ENCODE measurements around the gene HMGB1. TPM values are rescaled to one million over a fixed set of nuclear protein-coding genes. Genes with fewer than 3 reads are reported as not detected.

HMGB1 gene
- total RNA-seq, 4 donors from 2014 or later: 169 to 229 (median 218) TPM

DNA sequence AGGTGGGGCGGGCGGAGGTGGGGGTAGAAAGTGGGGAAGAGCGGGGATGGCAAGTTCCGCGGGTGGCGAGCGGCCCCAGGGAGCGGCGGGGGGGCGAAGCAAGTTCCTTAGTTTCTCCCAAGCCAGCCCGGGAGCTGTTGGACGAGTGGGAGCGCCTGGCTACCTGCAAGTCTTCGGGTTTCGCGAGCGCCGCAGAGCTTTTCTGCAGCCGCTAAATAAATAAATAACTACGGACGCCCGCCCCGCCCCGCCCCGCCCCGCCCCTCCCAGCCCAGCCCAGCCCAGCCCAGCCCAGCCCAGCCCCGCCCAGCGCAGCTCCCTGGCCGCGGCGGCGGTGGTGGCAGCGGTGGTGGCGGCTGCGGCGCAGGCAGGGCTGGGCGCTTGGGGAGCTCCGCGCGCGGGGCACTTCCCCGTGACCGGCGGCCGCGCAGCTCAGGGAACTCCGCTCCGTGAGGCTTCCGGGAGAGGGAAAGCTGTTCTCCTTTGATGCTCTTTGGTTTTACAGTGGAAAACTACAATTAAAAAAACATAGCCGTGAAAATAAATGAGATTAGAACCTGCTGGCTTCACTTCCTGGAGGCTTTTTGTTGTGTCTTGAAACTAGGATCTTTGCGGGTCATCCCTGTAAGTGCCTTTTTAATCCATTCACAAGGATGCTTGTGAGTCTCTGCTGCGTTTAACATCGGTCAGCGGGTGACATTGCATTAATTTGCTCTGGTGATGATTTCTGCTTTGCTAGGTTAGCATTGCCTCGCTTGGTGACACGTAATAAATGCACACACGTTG lies 43.5 kb downstream of the HMGB1 start, which contains the start of gene UBE2L5:
UBE2L5 (plus strand) TSS at position 440 of the 786 bp plus-strand sequence. CDS start 5,498 bp downstream, outside the sequence.
- Histone ChIP-seq H3K4me3 (peak within 1 kb of the TSS; percentile 60 to 74 (median 65)), H3K27ac (replicated peaks in 1 of 4) (peak within 1 kb of the TSS; percentile 91 to 97 (median 93)), H3K27me3 (no peaks in the 10 kb centered on the region), H3K36me3 (no peaks in the 10 kb centered on the region), H3K4me1 (peaks cover 5 to 39% (median 22%) of the 10 kb centered on the region in 4 donors), H3K9me3 (no peaks in the 10 kb centered on the region)
- under 1% methylated on average over 28 of the region's 57 CpGs for WGBS
- intact Hi-C loops (cut with DNase I): loop anchor here (5.0 kb wide), 2 partner anchors 40 to 115 kb away; partner anchors contain the start of gene KATNAL1
- TF ChIP-seq POLR2A (IDR thresholded peaks at IDR 0.05; ENCODE audit: low read depth) (no peak), EP300 (IDR thresholded peaks at IDR 0.05) (no peak), POLR2AphosphoS5 (IDR thresholded peaks at IDR 0.05) (peak; percentile 50 to 87), CTCF (IDR thresholded peaks at IDR 0.05) (no peak)
- peak; percentile 95 for DNase-seq (ENCODE audit: extremely low spot score)

GRCh38 chr13:30421093-30422053 lies 44.4 kb downstream of the HMGB1 start:
- intact Hi-C loops (cut with DNase I): loop anchor here (5.0 kb wide), 2 partner anchors 41 to 114 kb away; partner anchors contain the start of gene KATNAL1
- peak; percentile 95 for DNase-seq (ENCODE audit: extremely low spot score)
- peak overlapping the region; percentile 91 to 97 (median 93) for H3K27ac ChIP-seq (replicated peaks in 1 of 4)
- TF ChIP-seq POLR2AphosphoS5 (IDR thresholded peaks at IDR 0.05): peak; percentile 86 to 96
- no peak for TF ChIP-seq EP300 (IDR thresholded peaks at IDR 0.05)
- TF ChIP-seq POLR2A (IDR thresholded peaks at IDR 0.05; ENCODE audit: low read depth): peak; percentile 85
- no peak for TF ChIP-seq CTCF (IDR thresholded peaks at IDR 0.05)
- no peaks in the 10 kb centered on the region for H3K9me3 ChIP-seq
- H3K27me3 ChIP-seq: no peaks in the 10 kb centered on the region
- 15% methylated on average over 16 of the region's 53 CpGs for WGBS
- peaks cover 5 to 39% (median 22%) of the 10 kb centered on the region in 4 donors for H3K4me1 ChIP-seq
- H3K36me3 ChIP-seq: no peaks in the 10 kb centered on the region
- H3K4me3 ChIP-seq: peak overlapping the region; percentile 60 to 74 (median 65)

GRCh38 chr13:30418717-30419459 lies 46.8 kb downstream of the HMGB1 start:
- WGBS: 80% methylated on average over 9 of the region's 9 CpGs
- no peak overlapping the region for H3K4me3 ChIP-seq

More at GRCh38 chr13:30418717-30419459, 46.8 kb downstream of the HMGB1 start:
- Histone ChIP-seq H3K27ac (replicated peaks in 1 of 4) (peak overlapping the region in 2 of 4 donors; percentile 48 to 97), H3K36me3 (no peaks in the 10 kb centered on the region), H3K27me3 (no peaks in the 10 kb centered on the region), H3K4me1 (peaks cover 5 to 33% (median 21%) of the 10 kb centered on the region in 4 donors), H3K9me3 (no peaks in the 10 kb centered on the region)
- TF ChIP-seq POLR2AphosphoS5 (IDR thresholded peaks at IDR 0.05) (no peak), POLR2A (IDR thresholded peaks at IDR 0.05; ENCODE audit: low read depth) (no peak), EP300 (IDR thresholded peaks at IDR 0.05) (no peak), CTCF (IDR thresholded peaks at IDR 0.05) (no peak)
- intact Hi-C loops (cut with DNase I): no loop called here
- DNase-seq (ENCODE audit: extremely low spot score): no peak
